B cell (primary cell): ENCODE data around the gene P2RY1. TPM values are rescaled to one million over a fixed set of nuclear protein-coding genes. Genes with fewer than 3 reads are reported as not detected.

ENCODE experiments used
- ATAC-seq: fragments of 200-7000 bp; cut with Tn5 transposase; one replicate; pipeline ENCODE4 v1.10.0; 2021; ENCODE audit warnings: low read depth, mild to moderate bottlenecking, moderate number of reproducible peaks, moderate library complexity
- CTCF ChIA-PET: fragments of 350-600 bp; sonication (Branson Sonifier 250); formaldehyde crosslinking; loops from one replicate; lab custom pipeline; 2021; ENCODE audit warnings: antibody characterized with exemption, inconsistent platforms; lab: Charles Lee
- POLR2A ChIA-PET: fragments of 350-600 bp; sonication (Branson Sonifier 250); formaldehyde crosslinking; loops from one replicate; lab custom pipeline; 2021; ENCODE audit warnings: antibody characterized with exemption; lab: Charles Lee
- DNase-seq: peaks from one replicate; pipeline ENCODE4 v3.0.0; 2013
- H2AFZ ChIP-seq: 2 replicates; pipeline ENCODE4 v1.6.1; 2012; ENCODE audit warnings: mild to moderate bottlenecking, low read depth, low read length; ENCODE audit not compliant: insufficient read depth, poor library complexity, severe bottlenecking
- H3K27ac ChIP-seq, 2 donors: 1 replicate in 1 of 2; 2 replicates in 1 of 2; pipeline ENCODE4 v1.5.1; 2012 to 2013; ENCODE audit warnings: low read length in 2 of 2, mild to moderate bottlenecking in 2 of 2, moderate library complexity in 1 of 2
- H3K27me3 ChIP-seq, 4 experiments: fragments of 200-600 bp in 1 of 4; sonication (generic) in 1 of 4; replicated peaks in 1 of 4; 1 replicate in 2 of 4; 2 replicates in 2 of 4; pipeline versions ENCODE4 v1.6.1 to v1.7.0; 2013 to 2016; ENCODE audit warnings: low read length in 3 of 4, mild to moderate bottlenecking in 2 of 4, mixed read lengths in 1 of 4, moderate library complexity in 1 of 4; ENCODE audit not compliant: insufficient read depth in 4 of 4, control insufficient read depth in 3 of 4; ENCODE audit errors: control extremely low read depth in 1 of 4
- H3K36me3 ChIP-seq, 2 experiments: replicated peaks in 1 of 2; 1 replicate in 1 of 2; 2 replicates in 1 of 2; pipeline versions ENCODE4 v1.6.1 to v1.7.1; 2013; ENCODE audit warnings: low read length in 1 of 2; ENCODE audit not compliant: insufficient read depth in 2 of 2, control insufficient read depth in 1 of 2; ENCODE audit errors: control extremely low read depth in 1 of 2, extremely low read depth in 1 of 2
- H3K4me1 ChIP-seq, 2 donors: fragments of 200-600 bp in 1 of 2; sonication (generic) in 1 of 2; 1 replicate in 1 of 2; 2 replicates in 1 of 2; pipeline versions ENCODE4 v1.5.1 to v1.6.1; 2013 to 2017; ENCODE audit warnings: low read length in 2 of 2; ENCODE audit not compliant: control insufficient read depth in 2 of 2, insufficient read depth in 2 of 2
- H3K4me2 ChIP-seq: replicated peaks from 2 replicates; pipeline ENCODE3; 2012; ENCODE audit warnings: mild to moderate bottlenecking, low read depth, low read length; ENCODE audit not compliant: poor library complexity, severe bottlenecking
- H3K4me3 ChIP-seq, 5 experiments: fragments of 200-600 bp in 1 of 5; sonication (generic) in 1 of 5; 1 replicate in 3 of 5; 2 replicates in 2 of 5; pipeline versions ENCODE4 v1.5.1 to v1.7.0; 2011 to 2016; ENCODE audit warnings: low read length in 4 of 5, mild to moderate bottlenecking in 4 of 5, low read depth in 2 of 5, control low read depth in 1 of 5, moderate library complexity in 1 of 5; ENCODE audit not compliant: insufficient read depth in 1 of 5; ENCODE audit errors: control extremely low read depth in 1 of 5, extremely low read depth in 1 of 5
- H3K79me2 ChIP-seq: fragments of 200-600 bp; sonication (generic); one replicate; pipeline ENCODE4 v1.6.0; 2016; ENCODE audit warnings: low read length; ENCODE audit not compliant: control insufficient read depth, insufficient read depth
- H3K9ac ChIP-seq: fragments of 200-600 bp; sonication (generic); 2 replicates; pipeline ENCODE4 v1.6.1; 2017; ENCODE audit warnings: mild to moderate bottlenecking, low read length, moderate library complexity
- H3K9me3 ChIP-seq, 3 donors: one replicate each; pipeline versions ENCODE4 v1.6.1 to v1.7.1; 2013; ENCODE audit warnings: low read length in 2 of 3; ENCODE audit not compliant: control insufficient read depth in 2 of 3, insufficient read depth in 1 of 3; ENCODE audit errors: control extremely low read depth in 1 of 3
- H4K20me1 ChIP-seq: 2 replicates; pipeline ENCODE4 v1.6.0; 2012; ENCODE audit warnings: mild to moderate bottlenecking, low read length; ENCODE audit not compliant: insufficient read depth, control insufficient read depth, poor library complexity, severe bottlenecking
- H3K27ac Mint-ChIP-seq: one replicate; pipeline ENCODE4 v1.8.0; 2021; ENCODE audit warnings: mixed read lengths
- H3K27me3 Mint-ChIP-seq: one replicate; pipeline ENCODE4 v1.8.0; 2021; ENCODE audit warnings: mixed read lengths
- H3K4me1 Mint-ChIP-seq: one replicate; pipeline ENCODE4 v1.8.0; 2021; ENCODE audit warnings: mixed read lengths
- H3K4me3 Mint-ChIP-seq: one replicate; pipeline ENCODE4 v1.8.0; 2021; ENCODE audit warnings: mixed read lengths
- H3K9me3 Mint-ChIP-seq: one replicate; pipeline ENCODE4 v1.8.0; 2022; ENCODE audit warnings: mixed read lengths; ENCODE audit not compliant: insufficient read depth
- EZH2 ChIP-seq: IDR thresholded peaks from 2 replicates; pipeline ENCODE4 v1.6.1; 2012; ENCODE audit warnings: borderline replicate concordance, low read depth, mild to moderate bottlenecking, moderate library complexity, low read length; ENCODE audit not compliant: insufficient read depth, poor library complexity, severe bottlenecking
- WGBS: methylation state at CpG from one replicate; pipeline ENCODE4 v1.1.5; 2013; ENCODE audit warnings: missing lambda C conversion rate; ENCODE audit not compliant: insufficient coverage; 5-methylcytosine and 5-hydroxymethylcytosine counted together
- intact Hi-C: fragments of 100-400 bp; cut with micrococcal nuclease; formaldehyde crosslinking; loops from one replicate; pipeline ENCODE4 v1.10.0; 2022
- polyA plus RNA-seq: library from polyadenylated mRNA; depleted of rRNA; stranded (reverse); fragments of >200 nt; gene quantifications from 2 replicates; pipeline ENCODE4 v1.2.3, GENCODE V29; 2012
- total RNA-seq, 2 donors: library from RNA; stranded (reverse); fragments of 120-200 nt in 1 of 2; gene quantifications; 1 replicate in 1 of 2; 2 replicates in 1 of 2; pipeline versions ENCODE4 v1.2.3 to v1.2.4, GENCODE V29; 2013 to 2022
- TF ChIP-seq, protein P1 (sequence below): fragments of 200-600 bp; IDR thresholded peaks from one replicate; pipeline ENCODE4 v1.8.0; 2022; ENCODE audit warnings: antibody characterized with exemption, mild to moderate bottlenecking

P2RY1 gene
- total and polyA plus RNA-seq, 2 donors (not counting 1 experiment from before 2014, with no cell fraction given): 0.03 to 0.17 TPM

GRCh38 chr3:152833089-152833488 is 1.8 kb upstream of the P2RY1 start:
- Histone ChIP-seq H2AFZ (no peak overlapping the region), H3K4me1 (peaks cover 8 to 16% of the 10 kb centered on the region in 2 donors), H4K20me1 (no peaks in the 10 kb centered on the region), H3K9me3 (peaks cover 0 to 3% (median 0%) of the 10 kb centered on the region in 3 donors), H3K27me3 (peaks cover 0 to 25% (median 4%) of the 10 kb centered on the region in 4 experiments), H3K79me2 (no peaks in the 10 kb centered on the region), H3K4me3 (no peak overlapping the region), H3K27ac (no peak overlapping the region), H3K4me2 (no peak overlapping the region), H3K9ac (no peak overlapping the region), H3K36me3 (no peaks in the 10 kb centered on the region)
- H3K4me1 Mint-ChIP-seq: peaks cover 16% of the 10 kb centered on the region
- ChIA-PET POLR2A (no interaction called here), CTCF (no interaction called here)
- DNase-seq (no peak), ATAC-seq (no peak)
- TF ChIP-seq EZH2: no peak
- TF ChIP-seq, protein P1, sequence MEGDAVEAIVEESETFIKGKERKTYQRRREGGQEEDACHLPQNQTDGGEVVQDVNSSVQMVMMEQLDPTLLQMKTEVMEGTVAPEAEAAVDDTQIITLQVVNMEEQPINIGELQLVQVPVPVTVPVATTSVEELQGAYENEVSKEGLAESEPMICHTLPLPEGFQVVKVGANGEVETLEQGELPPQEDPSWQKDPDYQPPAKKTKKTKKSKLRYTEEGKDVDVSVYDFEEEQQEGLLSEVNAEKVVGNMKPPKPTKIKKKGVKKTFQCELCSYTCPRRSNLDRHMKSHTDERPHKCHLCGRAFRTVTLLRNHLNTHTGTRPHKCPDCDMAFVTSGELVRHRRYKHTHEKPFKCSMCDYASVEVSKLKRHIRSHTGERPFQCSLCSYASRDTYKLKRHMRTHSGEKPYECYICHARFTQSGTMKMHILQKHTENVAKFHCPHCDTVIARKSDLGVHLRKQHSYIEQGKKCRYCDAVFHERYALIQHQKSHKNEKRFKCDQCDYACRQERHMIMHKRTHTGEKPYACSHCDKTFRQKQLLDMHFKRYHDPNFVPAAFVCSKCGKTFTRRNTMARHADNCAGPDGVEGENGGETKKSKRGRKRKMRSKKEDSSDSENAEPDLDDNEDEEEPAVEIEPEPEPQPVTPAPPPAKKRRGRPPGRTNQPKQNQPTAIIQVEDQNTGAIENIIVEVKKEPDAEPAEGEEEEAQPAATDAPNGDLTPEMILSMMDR: no peak
- H3K4me3 Mint-ChIP-seq: no peak overlapping the region
- H3K27ac Mint-ChIP-seq: no peak overlapping the region
- peaks cover 30% of the 10 kb centered on the region for H3K27me3 Mint-ChIP-seq
- no peaks in the 10 kb centered on the region for H3K9me3 Mint-ChIP-seq
- intact Hi-C loops: no loop called here

GRCh38 chr3:152834191-152834775 is 648 bp upstream of the P2RY1 start:
- POLR2A ChIA-PET: interaction anchor here (0.6 kb wide), 1 partner anchor 1884 kb away, joined by 5 read pairs; no protein-coding TSS in a partner anchor
- TF ChIP-seq EZH2: no peak
- TF ChIP-seq, protein P1: no peak
- ATAC-seq (no peak), DNase-seq (no peak)
- H3K27me3 Mint-ChIP-seq: peaks cover 30% of the 10 kb centered on the region
- Histone ChIP-seq H3K79me2 (no peaks in the 10 kb centered on the region), H3K4me1 (peaks cover 8 to 16% of the 10 kb centered on the region in 2 donors), H4K20me1 (no peaks in the 10 kb centered on the region), H2AFZ (peak overlapping the region; percentile 89), H3K4me3 (peak overlapping the region; percentile 54 to 73 (median 64)), H3K4me2 (peak overlapping the region; percentile 87), H3K36me3 (no peaks in the 10 kb centered on the region), H3K9me3 (peaks cover 0 to 3% (median 0%) of the 10 kb centered on the region in 3 donors), H3K27ac (no peak overlapping the region), H3K27me3 (peaks cover 0 to 25% (median 4%) of the 10 kb centered on the region in 4 experiments), H3K9ac (peak overlapping the region; percentile 67)
- no peaks in the 10 kb centered on the region for H3K9me3 Mint-ChIP-seq
- WGBS: 0% methylated on average over 11 of the region's 17 CpGs
- H3K4me1 Mint-ChIP-seq: peaks cover 16% of the 10 kb centered on the region
- intact Hi-C loops: no loop called here
- H3K4me3 Mint-ChIP-seq: peak overlapping the region; percentile 89
- no peak overlapping the region for H3K27ac Mint-ChIP-seq
- CTCF ChIA-PET: no interaction called here
